Activated CD8-positive, alpha-beta memory T cell treated with anti-CD3 and anti-CD28 coated beads, Interleukin-2, amount 50 U/mL, for 4 hours (primary cell): ENCODE data around the gene SHISAL1.

Experiments
- DNase-seq: peaks from one replicate; pipeline ENCODE4 v3.0.0-alpha.2; 2020

Gene SHISAL1

DNA sequence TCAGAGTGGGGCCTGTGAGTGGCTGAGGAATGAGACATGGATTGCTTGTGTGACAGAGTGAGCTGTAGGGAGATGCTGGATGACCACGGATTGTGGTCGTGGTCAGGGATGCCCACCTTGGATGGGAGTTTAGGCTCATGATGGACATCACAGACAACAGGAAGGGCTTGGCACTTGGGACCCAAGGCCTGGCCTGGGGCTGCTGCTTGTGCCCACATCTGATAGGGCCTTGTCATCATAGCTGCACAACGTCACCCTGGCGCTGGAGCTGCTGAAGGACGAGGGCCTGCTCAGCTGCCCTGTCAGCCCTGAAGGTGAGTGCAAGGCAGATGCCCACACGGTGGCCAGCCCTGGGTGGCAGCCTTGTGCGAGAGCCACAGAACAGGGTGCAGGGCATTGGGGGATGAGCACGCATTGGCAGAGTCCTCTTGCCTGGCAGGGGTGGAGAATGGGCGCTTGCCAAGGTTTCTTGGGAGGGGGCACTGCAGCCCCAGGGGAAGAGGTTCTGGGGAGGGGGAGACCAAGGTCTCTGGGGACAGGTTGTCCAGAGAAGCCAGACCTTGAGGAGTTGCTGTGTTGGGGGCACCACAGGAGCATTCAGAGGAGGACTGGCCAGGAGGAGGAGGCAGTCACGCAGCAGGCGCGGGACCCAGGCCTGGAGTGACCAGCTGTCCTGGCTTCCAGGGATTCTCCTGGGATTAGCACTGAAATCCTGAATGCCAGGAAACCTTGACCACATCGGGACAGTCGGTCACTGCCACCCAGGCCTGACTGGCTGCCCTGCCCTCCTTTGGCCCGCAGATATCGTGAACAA lies 107.0 kb downstream of the SHISAL1 start:
- no peak for DNase-seq

DNA sequence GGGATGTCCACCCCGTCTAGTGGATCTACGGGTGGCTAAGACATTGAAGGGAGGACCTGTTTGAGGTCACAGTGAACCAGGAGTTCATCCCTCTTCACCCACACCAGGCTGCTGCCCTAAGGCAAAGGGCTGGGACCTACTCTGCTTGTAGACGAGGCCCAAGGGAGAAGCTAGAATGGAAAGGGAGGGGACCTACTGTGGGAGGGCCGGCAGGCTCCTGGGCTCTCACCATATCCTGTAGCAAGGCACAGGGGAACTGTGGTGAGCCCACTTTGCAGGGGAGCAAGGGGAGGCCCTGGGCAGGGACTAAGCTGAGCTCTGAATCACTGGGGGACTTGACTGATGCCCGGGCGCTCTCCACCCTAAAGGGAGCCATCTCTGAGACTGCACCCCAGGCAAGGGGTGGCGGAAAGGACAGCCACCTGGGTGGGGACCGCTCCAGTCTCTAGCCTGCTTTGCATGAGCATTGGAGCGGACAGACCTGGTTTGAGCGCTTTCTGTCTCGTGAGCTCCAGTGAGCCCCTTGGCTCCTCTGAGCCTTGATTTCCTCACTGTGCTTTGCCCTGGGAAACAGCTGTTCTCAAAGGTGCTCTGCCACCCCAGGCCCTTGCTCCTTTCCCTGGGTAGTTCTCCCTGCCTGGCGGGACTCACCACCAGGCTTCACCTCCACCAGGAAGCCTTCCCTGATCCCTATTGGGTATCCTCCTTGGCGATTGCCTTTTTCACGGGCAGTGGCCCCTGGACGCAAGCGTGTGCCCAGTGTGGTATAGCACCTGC lies 107.8 kb downstream of the SHISAL1 start:
- no peak for DNase-seq

GRCh38 chr22:44203203-44203602 lies 109.5 kb downstream of the SHISAL1 start:
- DNase-seq = no peak

DNA sequence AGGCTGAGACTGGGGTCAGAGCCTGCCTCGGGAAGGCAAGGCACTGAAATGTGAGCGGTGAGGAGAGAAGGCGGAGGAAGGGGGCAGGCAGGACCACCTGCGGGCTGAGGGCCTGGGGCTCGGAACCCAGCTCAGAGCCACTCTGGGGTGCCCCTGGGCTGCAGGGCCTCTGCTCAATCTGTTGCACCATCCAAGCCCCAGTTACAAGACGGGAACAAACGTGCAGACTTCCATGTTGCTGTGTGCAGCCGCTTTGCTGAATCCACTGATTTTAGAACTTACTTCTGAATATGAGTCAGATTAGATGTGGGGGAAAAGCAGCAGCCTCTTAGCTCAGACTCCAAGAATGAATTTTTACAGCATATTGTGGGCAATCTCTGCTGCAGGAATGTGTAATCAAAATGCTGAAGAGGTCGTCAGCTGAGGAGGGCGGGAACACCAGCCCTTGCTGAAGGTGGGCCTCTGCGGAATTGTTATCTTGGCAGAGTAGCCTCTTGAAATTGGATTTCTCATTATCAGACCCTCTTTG lies 110.4 kb downstream of the SHISAL1 start:
- no peak for DNase-seq

GRCh38 chr22:44201665-44202064 lies 111.1 kb downstream of the SHISAL1 start:
- no peak for DNase-seq

DNA sequence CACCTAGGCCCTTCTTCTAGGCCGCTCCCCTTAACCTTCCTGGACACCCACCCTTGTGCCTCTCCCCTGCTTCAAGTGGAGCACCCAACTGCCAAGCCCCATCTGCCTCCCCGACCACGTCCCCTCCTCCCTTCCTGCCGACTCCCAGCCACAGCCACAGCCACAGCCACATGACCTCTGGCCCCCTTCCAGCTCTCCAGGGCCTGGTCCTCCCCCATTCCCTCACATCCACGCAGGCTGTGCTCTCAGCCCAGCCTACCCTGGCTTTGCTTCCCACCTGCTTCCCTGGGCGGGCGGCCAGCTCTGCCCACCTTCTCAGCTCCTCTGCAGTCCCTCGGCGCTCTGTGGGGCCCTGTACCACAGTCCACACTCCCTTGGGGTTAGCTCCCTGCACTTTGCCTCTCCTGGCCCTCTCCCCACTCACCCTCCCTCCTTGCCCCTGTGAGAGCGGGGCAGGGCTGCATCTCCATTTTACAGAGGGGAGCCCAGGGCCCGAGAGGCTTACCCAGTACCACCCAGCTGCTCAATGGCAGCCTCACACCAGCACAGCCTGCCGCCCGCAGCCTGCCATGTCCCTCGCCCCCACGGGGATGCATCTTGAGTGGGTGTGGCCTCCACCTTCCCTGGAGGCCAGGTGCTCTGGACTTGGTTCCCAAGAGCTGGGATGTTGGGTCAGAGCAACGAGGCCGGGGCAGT lies 111.7 kb downstream of the SHISAL1 start:
- no peak for DNase-seq

DNA sequence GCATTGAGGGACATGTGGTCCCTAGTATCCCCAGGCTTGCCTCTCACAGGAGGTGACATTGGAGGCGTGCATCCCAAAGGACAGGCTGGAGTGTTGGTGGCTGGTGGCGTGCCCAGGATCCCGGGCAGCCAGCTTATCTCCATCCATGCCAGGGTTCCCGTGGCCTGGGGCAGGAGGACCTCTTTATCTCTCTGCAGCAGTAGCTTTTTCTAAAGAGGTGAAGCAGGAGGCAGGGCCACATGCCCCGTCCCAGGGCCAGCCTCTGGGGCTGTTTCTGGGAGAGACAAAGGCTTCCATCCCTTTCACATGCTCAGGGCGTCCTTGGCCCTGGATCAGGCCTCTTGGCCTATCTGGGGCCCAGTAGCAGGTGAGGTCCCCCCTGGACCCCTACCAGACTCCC lies 112.3 kb downstream of the SHISAL1 start:
- DNase-seq = no peak

- DNase-seq = no peak
Measured at GRCh38 chr22:44199866-44200265, 112.9 kb downstream of the SHISAL1 start.

GRCh38 chr22:44199164-44199563 lies 113.6 kb downstream of the SHISAL1 start:
- no peak for DNase-seq

DNA sequence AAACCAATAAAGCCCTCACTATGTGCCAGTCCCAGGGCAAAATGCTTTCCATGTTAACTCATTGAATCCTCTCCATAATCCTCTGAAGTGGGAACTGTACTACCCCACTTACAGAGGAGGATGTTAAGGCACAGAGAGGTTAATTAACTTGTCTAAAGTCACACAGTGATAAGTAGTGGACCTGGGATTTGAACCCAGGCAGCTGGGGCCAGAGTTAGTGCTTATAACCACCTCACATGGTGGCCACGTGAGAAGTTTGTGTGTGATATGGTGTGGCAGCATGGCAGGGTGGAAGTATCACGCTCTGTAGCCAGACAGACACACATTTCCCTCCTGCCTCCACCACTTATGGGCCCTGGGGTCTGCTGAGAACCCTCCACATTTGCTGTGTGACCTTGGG lies 115.5 kb downstream of the SHISAL1 start:
- no peak for DNase-seq

GRCh38 chr22:44196731-44197131 lies 116.0 kb downstream of the SHISAL1 start:
- no peak for DNase-seq

GRCh38 chr22:44196241-44196640 lies 116.5 kb downstream of the SHISAL1 start:
- DNase-seq = no peak

DNA sequence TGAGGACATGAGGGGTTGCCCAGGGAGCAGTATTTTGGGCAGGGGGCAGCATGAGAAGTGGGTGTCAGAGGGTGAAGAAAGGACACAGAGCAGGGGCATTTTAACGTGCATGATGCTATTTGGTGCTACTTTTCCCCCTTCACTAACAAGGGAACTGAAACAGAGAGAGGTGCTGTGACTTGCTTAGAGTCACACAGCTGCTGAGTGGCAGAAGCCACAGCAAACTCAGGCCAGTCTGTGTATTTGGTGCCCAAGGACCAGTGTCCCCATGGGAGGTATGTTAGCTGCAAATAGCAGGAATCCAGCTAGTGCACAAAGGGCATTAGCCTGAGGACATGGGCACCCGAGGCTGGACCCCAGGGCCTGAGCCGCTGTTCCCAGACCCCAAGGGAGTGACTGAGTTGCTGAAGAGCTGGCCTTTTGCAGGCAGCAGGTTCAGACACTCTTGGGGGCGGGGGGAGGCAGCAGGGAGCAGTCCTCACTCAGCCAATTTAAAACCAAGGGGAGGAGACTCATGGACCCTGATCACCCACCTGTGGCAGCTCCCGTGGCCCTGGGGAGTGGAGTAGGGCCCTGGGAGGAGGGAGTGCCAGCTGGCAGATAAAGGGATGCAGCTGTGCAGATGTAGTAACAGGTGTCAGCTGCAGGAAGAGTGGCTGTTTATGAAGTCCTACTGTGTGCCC lies 117.4 kb downstream of the SHISAL1 start:
- no peak for DNase-seq

DNA sequence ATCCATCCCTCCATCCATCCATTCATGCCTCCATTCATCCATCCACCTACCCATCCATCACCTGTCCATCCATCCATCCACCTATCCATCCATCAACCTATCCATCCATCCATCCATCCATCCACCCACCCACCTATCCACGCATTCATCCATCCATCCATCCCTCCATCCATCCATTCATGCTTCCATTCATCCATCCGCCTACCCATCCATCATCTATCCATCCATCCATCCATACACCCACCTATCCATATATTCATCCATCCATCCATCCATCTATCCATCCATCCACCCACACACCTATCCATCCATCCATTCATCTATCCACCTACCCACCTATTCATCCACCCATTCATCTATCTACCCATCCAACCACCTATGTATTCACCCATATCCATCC lies 118.2 kb downstream of the SHISAL1 start:
- no peak for DNase-seq
